ENCODE results near the gene AKAP1. TPM values are rescaled to one million over a fixed set of nuclear protein-coding genes. Genes with fewer than 3 reads are reported as not detected.

AKAP1 gene
- total and polyA plus RNA-seq, 8 donors, result 6.6 to 348 (median 59.4) TPM

DNA sequence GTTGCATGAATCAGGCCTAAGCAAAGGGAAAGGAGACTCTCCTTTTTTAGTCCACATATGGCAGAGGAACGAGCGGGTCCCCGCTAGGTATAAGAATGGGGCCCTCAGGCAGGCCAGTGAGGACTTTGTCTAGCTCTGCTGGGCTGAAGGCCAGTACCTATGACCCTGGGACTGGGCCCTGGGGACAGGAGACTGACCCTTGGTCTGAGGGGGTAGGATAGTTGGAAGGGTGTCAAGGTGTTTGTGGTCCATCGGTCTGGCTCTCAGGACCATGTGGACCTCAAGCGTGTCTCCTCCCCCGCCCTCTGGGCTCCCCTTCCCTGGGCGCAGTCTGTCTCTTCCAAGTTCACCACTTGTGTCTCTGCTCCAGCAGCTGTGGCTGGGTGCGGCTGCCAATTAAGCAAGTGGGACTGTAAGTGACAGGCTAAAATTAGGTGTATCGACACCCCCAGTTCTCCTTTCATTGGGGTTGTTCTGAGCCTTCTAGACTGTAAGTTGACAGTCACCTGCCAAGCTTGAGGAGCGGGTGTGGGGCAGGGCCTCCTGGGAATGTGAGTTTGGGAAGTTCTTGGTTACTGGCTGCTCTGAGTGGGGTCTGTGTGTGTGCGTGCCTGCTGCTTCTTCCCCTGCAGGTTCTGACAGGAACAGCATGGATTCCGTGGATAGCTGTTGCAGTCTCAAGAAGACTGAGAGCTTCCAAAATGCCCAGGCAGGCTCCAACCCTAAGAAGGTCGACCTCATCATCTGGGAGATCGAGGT, 24.5 kb downstream of the AKAP1 start:
- WGBS, 5 donors, result 69 to 85% (median 77%) methylated on average over 14 of the region's 14 CpGs
- TF ChIP-seq POLR2AphosphoS5 (IDR thresholded peaks at IDR 0.05) (no peak), EP300 (IDR thresholded peaks at IDR 0.05) (no peak), POLR2A (IDR thresholded peaks at IDR 0.05) (no peak)
- TF ChIP-seq, protein P1, sequence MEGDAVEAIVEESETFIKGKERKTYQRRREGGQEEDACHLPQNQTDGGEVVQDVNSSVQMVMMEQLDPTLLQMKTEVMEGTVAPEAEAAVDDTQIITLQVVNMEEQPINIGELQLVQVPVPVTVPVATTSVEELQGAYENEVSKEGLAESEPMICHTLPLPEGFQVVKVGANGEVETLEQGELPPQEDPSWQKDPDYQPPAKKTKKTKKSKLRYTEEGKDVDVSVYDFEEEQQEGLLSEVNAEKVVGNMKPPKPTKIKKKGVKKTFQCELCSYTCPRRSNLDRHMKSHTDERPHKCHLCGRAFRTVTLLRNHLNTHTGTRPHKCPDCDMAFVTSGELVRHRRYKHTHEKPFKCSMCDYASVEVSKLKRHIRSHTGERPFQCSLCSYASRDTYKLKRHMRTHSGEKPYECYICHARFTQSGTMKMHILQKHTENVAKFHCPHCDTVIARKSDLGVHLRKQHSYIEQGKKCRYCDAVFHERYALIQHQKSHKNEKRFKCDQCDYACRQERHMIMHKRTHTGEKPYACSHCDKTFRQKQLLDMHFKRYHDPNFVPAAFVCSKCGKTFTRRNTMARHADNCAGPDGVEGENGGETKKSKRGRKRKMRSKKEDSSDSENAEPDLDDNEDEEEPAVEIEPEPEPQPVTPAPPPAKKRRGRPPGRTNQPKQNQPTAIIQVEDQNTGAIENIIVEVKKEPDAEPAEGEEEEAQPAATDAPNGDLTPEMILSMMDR (IDR thresholded peaks at IDR 0.05), result no peak
- Histone ChIP-seq H3K4me1 (peaks cover 43 to 74% (median 62%) of the 10 kb centered on the region in 4 donors), H3K9me3 (no peaks in the 10 kb centered on the region), H3K27ac (peak overlapping the region in 4 of 5 donors; percentile 69 to 81 (median 76)), H3K36me3 (peaks cover 21 to 61% (median 60%) of the 10 kb centered on the region in 4 donors), H3K27me3 (no peaks in the 10 kb centered on the region), H3K4me3 (no peak overlapping the region)
- DNase-seq, result no peak
- intact Hi-C loops (cut with DNase I; ENCODE audit: low total_unique reads), result no loop called here

DNA sequence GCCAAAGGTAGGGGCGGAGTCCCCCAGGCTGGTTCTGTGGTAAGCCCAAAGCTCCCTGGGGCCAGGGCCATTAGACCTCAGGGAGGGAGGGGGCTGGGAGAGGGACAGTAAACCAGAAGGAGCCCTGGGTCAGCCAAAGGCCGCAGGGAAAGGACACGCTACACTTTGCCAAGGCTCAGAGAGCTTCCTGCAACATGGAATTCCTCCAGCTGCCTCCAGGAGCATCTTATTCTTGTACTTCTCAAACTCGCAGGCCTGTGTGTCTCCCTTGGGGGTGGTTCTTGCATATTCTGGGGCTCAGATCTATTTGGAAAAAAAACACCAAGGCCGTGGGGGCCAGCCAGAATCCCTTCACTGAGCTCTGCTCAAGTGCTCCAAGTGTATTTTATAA, 25.1 kb downstream of the AKAP1 start:
- peaks cover 26 to 67% (median 65%) of the 10 kb centered on the region in 4 donors for H3K36me3 ChIP-seq
- H3K4me1 ChIP-seq, result peaks cover 43 to 73% (median 60%) of the 10 kb centered on the region in 4 donors
- no peaks in the 10 kb centered on the region for H3K27me3 ChIP-seq
- DNase-seq, result peak in 1 of 2 donors; percentile 46
- intact Hi-C loops (cut with DNase I; ENCODE audit: low total_unique reads), result no loop called here
- H3K9me3 ChIP-seq, result no peaks in the 10 kb centered on the region
- no peak overlapping the region for H3K4me3 ChIP-seq
- H3K27ac ChIP-seq, result peak overlapping the region in 4 of 5 donors; percentile 69 to 81 (median 76)
- TF ChIP-seq POLR2A (IDR thresholded peaks at IDR 0.05), result no peak
- TF ChIP-seq, protein P1 (IDR thresholded peaks at IDR 0.05), result no peak
- TF ChIP-seq EP300 (IDR thresholded peaks at IDR 0.05), result no peak
- TF ChIP-seq POLR2AphosphoS5 (IDR thresholded peaks at IDR 0.05), result no peak
- WGBS, 5 donors, result 42 to 60% (median 54%) methylated on average over 5 of the region's 5 CpGs

DNA sequence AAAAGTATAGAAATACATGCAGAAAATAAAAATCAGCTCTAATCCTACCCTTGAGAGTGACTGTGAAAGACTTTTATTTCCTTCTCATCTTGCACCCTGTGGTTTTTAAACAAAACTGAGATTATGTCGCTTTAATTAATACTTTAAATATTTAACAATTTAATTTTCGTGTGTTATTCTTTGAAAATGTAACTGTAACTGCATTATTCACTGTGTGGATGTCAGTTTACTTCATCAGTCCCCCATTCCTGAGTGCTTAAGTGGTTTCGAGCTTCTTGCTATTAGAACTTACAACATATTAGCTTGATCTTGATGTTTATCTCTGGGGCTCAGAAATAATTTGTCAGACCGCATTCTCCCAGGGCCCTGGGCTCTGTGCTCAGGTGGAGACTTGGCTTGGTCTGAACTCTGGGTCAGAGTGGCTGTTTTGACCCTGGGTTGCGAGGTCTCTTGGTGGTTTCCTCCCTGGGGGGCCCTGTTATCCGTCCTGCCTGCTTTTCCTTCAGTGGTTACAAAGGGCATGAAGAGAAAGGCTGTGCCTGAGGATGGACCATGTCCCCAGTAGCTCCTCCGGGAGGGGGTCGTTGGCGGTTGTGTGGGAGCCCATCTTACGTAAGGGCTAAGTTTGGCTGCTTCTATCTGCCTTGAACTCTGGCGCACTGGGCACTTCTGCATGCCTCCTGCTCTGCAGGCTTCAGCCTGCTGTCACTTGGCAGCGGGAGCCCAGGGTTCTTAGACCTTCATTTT, 25.7 kb downstream of the AKAP1 start:
- peak overlapping the region in 4 of 5 donors; percentile 69 to 81 (median 76) for H3K27ac ChIP-seq
- H3K9me3 ChIP-seq, result no peaks in the 10 kb centered on the region
- no peak overlapping the region for H3K4me3 ChIP-seq
- no peak for TF ChIP-seq EP300 (IDR thresholded peaks at IDR 0.05)
- TF ChIP-seq, protein P1 (IDR thresholded peaks at IDR 0.05), result no peak
- TF ChIP-seq POLR2A (IDR thresholded peaks at IDR 0.05), result no peak
- TF ChIP-seq POLR2AphosphoS5 (IDR thresholded peaks at IDR 0.05), result no peak
- peaks cover 30 to 68% (median 65%) of the 10 kb centered on the region in 4 donors for H3K36me3 ChIP-seq
- 61 to 76% (median 71%) methylated on average over 12 of the region's 12 CpGs for WGBS, 5 donors
- no peaks in the 10 kb centered on the region for H3K27me3 ChIP-seq
- H3K4me1 ChIP-seq, result peaks cover 43 to 69% (median 57%) of the 10 kb centered on the region in 4 donors
- no peak for DNase-seq
- intact Hi-C loops (cut with DNase I; ENCODE audit: low total_unique reads), result no loop called here

DNA sequence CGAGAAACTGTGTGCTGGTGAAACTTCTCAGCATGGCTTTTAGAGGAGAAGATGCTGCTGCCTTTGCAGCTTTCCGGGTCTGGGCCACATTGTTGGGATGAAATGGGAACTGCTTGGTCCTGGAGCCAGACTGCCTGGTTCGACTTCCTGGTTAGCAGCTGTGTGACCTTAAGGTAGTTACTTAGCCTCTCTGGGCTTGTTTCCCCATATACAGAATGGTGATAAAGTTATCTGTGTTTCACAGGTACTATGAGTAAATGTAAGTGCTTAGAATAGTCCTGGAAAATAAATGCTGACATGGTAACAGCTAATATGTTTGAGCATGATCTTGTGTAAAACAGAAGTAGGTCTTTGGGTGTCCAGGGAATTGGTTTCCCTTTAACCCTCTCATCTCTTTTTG, 26.3 kb downstream of the AKAP1 start:
- TF ChIP-seq, protein P1 (IDR thresholded peaks at IDR 0.05), result no peak
- no peak for TF ChIP-seq POLR2AphosphoS5 (IDR thresholded peaks at IDR 0.05)
- no peak for TF ChIP-seq POLR2A (IDR thresholded peaks at IDR 0.05)
- TF ChIP-seq EP300 (IDR thresholded peaks at IDR 0.05), result no peak
- intact Hi-C loops (cut with DNase I; ENCODE audit: low total_unique reads), result no loop called here
- Histone ChIP-seq H3K36me3 (peaks cover 36 to 71% (median 66%) of the 10 kb centered on the region in 4 donors), H3K4me3 (no peak overlapping the region), H3K4me1 (peaks cover 43 to 63% (median 53%) of the 10 kb centered on the region in 4 donors), H3K27ac (peak overlapping the region in 4 of 5 donors; percentile 29 to 69 (median 44)), H3K27me3 (no peaks in the 10 kb centered on the region), H3K9me3 (no peaks in the 10 kb centered on the region)
- DNase-seq, result no peak
- WGBS, 5 donors, result 63 to 75% (median 69%) methylated on average over 3 of the region's 3 CpGs
